Measurements from ENCODE around the gene STUB1. TPM values are rescaled to one million over a fixed set of nuclear protein-coding genes. Genes with fewer than 3 reads are reported as not detected.

STUB1 gene
- total and polyA plus RNA-seq, 2 of the 8 experiments (the other 6 are each of a cell fraction or from before 2014, with no cell fraction given): 89.9 to 103 TPM

GRCh38 chr16:721765-722540 is 41.7 kb downstream of the STUB1 start (continued):
- TF ChIP-seq CTCF (IDR thresholded peaks at IDR 0.05; ENCODE audit: control extremely low read depth in 1 of 3, insufficient read depth in 1 of 3, low read depth in 1 of 3, low read length in 3 of 3) (no peak), RNF2 (IDR thresholded peaks at IDR 0.05; ENCODE audit: borderline replicate concordance, low read depth, low read length, missing control alignments, poor library complexity, severe bottlenecking) (no peak), KDM1A (IDR thresholded peaks at IDR 0.05; ENCODE audit: borderline replicate concordance, low read length) (no peak), CBX5 (IDR thresholded peaks at IDR 0.05; ENCODE audit: low read depth, low read length) (no peak), PHF8 (conservative IDR thresholded peaks at IDR 0.05; ENCODE audit: low read depth, low read length) (no peak), SP4 (IDR thresholded peaks at IDR 0.05; ENCODE audit: low read length) (no peak)
